ENCODE results near the gene ARPP19.
A peak's percentile ranks its signal among the peaks of the same experiment; 100 is the strongest.

Gene ARPP19

DNA sequence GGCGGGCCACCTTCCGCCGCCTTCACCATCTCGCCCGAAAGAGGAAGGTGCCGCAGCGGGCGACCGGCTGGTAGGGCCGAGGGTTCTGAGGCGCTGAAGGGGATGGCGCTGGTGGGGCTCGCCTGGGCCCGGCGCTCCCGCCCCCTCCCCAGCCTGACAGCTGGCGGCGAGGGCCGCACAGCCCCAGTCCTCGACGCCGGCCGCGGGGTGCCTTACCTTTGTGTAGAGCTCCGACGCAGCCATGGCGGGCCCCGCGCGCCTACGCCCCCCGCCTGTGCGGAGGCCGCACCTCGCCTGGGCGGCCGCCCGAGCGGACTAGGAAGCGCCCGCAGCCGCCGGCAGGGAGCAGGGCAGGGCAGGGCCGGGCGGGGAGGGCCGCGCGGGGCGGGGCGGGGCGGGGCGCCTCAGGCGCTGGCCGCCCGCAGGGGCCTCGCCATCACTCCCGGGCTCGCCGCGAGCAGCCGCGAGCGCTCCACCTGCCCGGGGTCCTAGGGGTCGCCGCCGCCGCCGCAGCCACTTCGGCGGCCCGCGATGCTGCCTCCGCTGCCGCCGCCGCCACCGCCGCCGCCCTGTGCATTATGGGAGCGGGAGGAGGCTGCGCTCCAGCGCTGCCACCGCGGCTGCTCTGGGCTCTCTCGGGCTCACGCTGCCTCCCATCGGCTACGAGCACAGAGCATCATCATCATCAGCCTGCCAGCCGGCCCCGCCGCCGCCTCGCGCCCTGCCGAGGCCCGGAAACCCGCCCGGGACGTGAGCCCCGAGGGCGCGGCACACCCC lies 40.1 kb downstream of the ARPP19 start, which contains the start of gene MYO5A:
Gene MYO5A (minus strand): TSS at position 317 of the 777 bp plus-strand sequence. CDS start 74 bp downstream, at position 243.
- H4K8ac ChIP-seq (ENCODE audit: low read depth, low read length), result no peak within 1 kb of the TSS
- H2BK15ac ChIP-seq (ENCODE audit: low read length), result peak within 1 kb of the TSS; percentile 61
- peaks cover 1% of the 10 kb centered on the region for H3K79me1 ChIP-seq (ENCODE audit: low read depth, low read length)
- H3K4me3 ChIP-seq (ENCODE audit: low read length in 2 of 2), result peak within 1 kb of the TSS; percentile 60 to 90
- peak within 1 kb of the TSS; percentile 92 for H3K18ac ChIP-seq (ENCODE audit: low read length)
- H3K9ac ChIP-seq (ENCODE audit: low read depth, low read length, poor library complexity), result peak within 1 kb of the TSS; percentile 75
- H2AFZ ChIP-seq (ENCODE audit: low read length), result peak within 1 kb of the TSS; percentile 100
- peaks cover 0 to 35% (median 12%) of the 10 kb centered on the region in 3 experiments for H3K27me3 ChIP-seq (ENCODE audit: control insufficient read depth in 3 of 3, insufficient read depth in 3 of 3, low read depth in 1 of 3, low read length in 3 of 3)
- H3K14ac ChIP-seq (ENCODE audit: low read length), result peak within 1 kb of the TSS; percentile 57
- no peaks in the 10 kb centered on the region for H3K36me3 ChIP-seq (replicated peaks in 1 of 2; ENCODE audit: control insufficient read depth in 2 of 2, insufficient read depth in 2 of 2, low read length in 2 of 2)
- DNase-seq (ENCODE audit: low spot score), result peak; percentile 74
- no peak within 1 kb of the TSS for H3K4ac ChIP-seq (ENCODE audit: low read length)
- H3K23ac ChIP-seq (ENCODE audit: low read depth, low read length, poor library complexity), result peak within 1 kb of the TSS; percentile 31
- peak within 1 kb of the TSS; percentile 57 for H2BK5ac ChIP-seq (ENCODE audit: low read length)
- H3K27ac ChIP-seq (replicated peaks; ENCODE audit: low read length), result peak within 1 kb of the TSS; percentile 54
- peak within 1 kb of the TSS; percentile 18 for H2BK120ac ChIP-seq (ENCODE audit: low read depth, low read length)
- WGBS, 2 donors (ENCODE audit: extremely low coverage in 2 of 2, insufficient read length in 2 of 2, insufficient replicate concordance in 1 of 2), result no CpG with 5 or more reads among the region's 103 CpGs
- no peak within 1 kb of the TSS for H2BK12ac ChIP-seq (ENCODE audit: low read length)
- peak within 1 kb of the TSS; percentile 96 for H3K4me2 ChIP-seq (ENCODE audit: insufficient read depth, low read length, poor library complexity, severe bottlenecking)
- H3K9me3 ChIP-seq (replicated peaks in 1 of 2; ENCODE audit: control insufficient read depth in 2 of 2, insufficient read depth in 1 of 2, low read depth in 1 of 2, low read length in 2 of 2), result peaks cover 0 to 6% of the 10 kb centered on the region in 2 donors
- H3K4me1 ChIP-seq (ENCODE audit: control insufficient read depth in 2 of 2, insufficient read depth in 1 of 2, low read depth in 1 of 2, low read length in 2 of 2), result peaks cover 3 to 5% of the 10 kb centered on the region in 2 donors
- no peak within 1 kb of the TSS for H2AK5ac ChIP-seq (ENCODE audit: low read depth, low read length)
- H4K91ac ChIP-seq (ENCODE audit: low read depth, low read length, poor library complexity), result no peak within 1 kb of the TSS

- Histone ChIP-seq H4K91ac (ENCODE audit: low read depth, low read length, poor library complexity) (no peak overlapping the region), H3K14ac (ENCODE audit: low read length) (no peak overlapping the region), H2BK15ac (ENCODE audit: low read length) (no peak overlapping the region), H3K18ac (ENCODE audit: low read length) (peak overlapping the region; percentile 90), H3K4me2 (ENCODE audit: insufficient read depth, low read length, poor library complexity, severe bottlenecking) (peak overlapping the region; percentile 92), H3K9ac (ENCODE audit: low read depth, low read length, poor library complexity) (peak overlapping the region; percentile 56), H3K23ac (ENCODE audit: low read depth, low read length, poor library complexity) (no peak overlapping the region), H3K4ac (ENCODE audit: low read length) (no peak overlapping the region), H3K27ac (replicated peaks; ENCODE audit: low read length) (no peak overlapping the region), H4K8ac (ENCODE audit: low read depth, low read length) (no peak overlapping the region), H3K4me1 (ENCODE audit: control insufficient read depth in 2 of 2, insufficient read depth in 1 of 2, low read depth in 1 of 2, low read length in 2 of 2) (peaks cover 3 to 5% of the 10 kb centered on the region in 2 donors), H2BK12ac (ENCODE audit: low read length) (no peak overlapping the region), H2BK5ac (ENCODE audit: low read length) (peak overlapping the region; percentile 57), H3K27me3 (ENCODE audit: control insufficient read depth in 3 of 3, insufficient read depth in 3 of 3, low read depth in 1 of 3, low read length in 3 of 3) (peaks cover 0 to 33% (median 12%) of the 10 kb centered on the region in 3 experiments), H2AK5ac (ENCODE audit: low read depth, low read length) (no peak overlapping the region), H2BK120ac (ENCODE audit: low read depth, low read length) (peak overlapping the region; percentile 18), H3K79me1 (ENCODE audit: low read depth, low read length) (peaks cover 1% of the 10 kb centered on the region), H3K36me3 (replicated peaks in 1 of 2; ENCODE audit: control insufficient read depth in 2 of 2, insufficient read depth in 2 of 2, low read length in 2 of 2) (no peaks in the 10 kb centered on the region), H2AFZ (ENCODE audit: low read length) (peak overlapping the region; percentile 100), H3K4me3 (ENCODE audit: low read length in 2 of 2) (peak overlapping the region; percentile 60 to 90), H3K9me3 (replicated peaks in 1 of 2; ENCODE audit: control insufficient read depth in 2 of 2, insufficient read depth in 1 of 2, low read depth in 1 of 2, low read length in 2 of 2) (peaks cover 0 to 6% of the 10 kb centered on the region in 2 donors)
- no CpG with 5 or more reads among the region's 32 CpGs for WGBS, 2 donors (ENCODE audit: extremely low coverage in 2 of 2, insufficient read length in 2 of 2, insufficient replicate concordance in 1 of 2)
- DNase-seq (ENCODE audit: low spot score), result peak; percentile 38
Observed at GRCh38 chr15:52527911-52528563, 40.8 kb downstream of the ARPP19 start.

GRCh38 chr15:52527196-52527910 lies 41.5 kb downstream of the ARPP19 start:
- H3K4ac ChIP-seq (ENCODE audit: low read length), result no peak overlapping the region
- H3K36me3 ChIP-seq (replicated peaks in 1 of 2; ENCODE audit: control insufficient read depth in 2 of 2, insufficient read depth in 2 of 2, low read length in 2 of 2), result no peaks in the 10 kb centered on the region
- H3K79me1 ChIP-seq (ENCODE audit: low read depth, low read length), result peaks cover 1% of the 10 kb centered on the region
- H4K91ac ChIP-seq (ENCODE audit: low read depth, low read length, poor library complexity), result no peak overlapping the region
- H3K14ac ChIP-seq (ENCODE audit: low read length), result no peak overlapping the region
- H3K23ac ChIP-seq (ENCODE audit: low read depth, low read length, poor library complexity), result no peak overlapping the region
- H2BK120ac ChIP-seq (ENCODE audit: low read depth, low read length), result no peak overlapping the region
- peaks cover 3 to 7% of the 10 kb centered on the region in 2 donors for H3K4me1 ChIP-seq (ENCODE audit: control insufficient read depth in 2 of 2, insufficient read depth in 1 of 2, low read depth in 1 of 2, low read length in 2 of 2)
- no peak overlapping the region for H3K18ac ChIP-seq (ENCODE audit: low read length)
- no peak overlapping the region for H2BK15ac ChIP-seq (ENCODE audit: low read length)
- H3K4me3 ChIP-seq (ENCODE audit: low read length in 2 of 2), result peak overlapping the region in 1 of 2 donors; percentile 60
- H3K27ac ChIP-seq (replicated peaks; ENCODE audit: low read length), result no peak overlapping the region
- no peak overlapping the region for H2BK5ac ChIP-seq (ENCODE audit: low read length)
- peaks cover 0 to 30% (median 12%) of the 10 kb centered on the region in 3 experiments for H3K27me3 ChIP-seq (ENCODE audit: control insufficient read depth in 3 of 3, insufficient read depth in 3 of 3, low read depth in 1 of 3, low read length in 3 of 3)
- H3K9ac ChIP-seq (ENCODE audit: low read depth, low read length, poor library complexity), result no peak overlapping the region
- no peak overlapping the region for H4K8ac ChIP-seq (ENCODE audit: low read depth, low read length)
- peaks cover 0 to 6% of the 10 kb centered on the region in 2 donors for H3K9me3 ChIP-seq (replicated peaks in 1 of 2; ENCODE audit: control insufficient read depth in 2 of 2, insufficient read depth in 1 of 2, low read depth in 1 of 2, low read length in 2 of 2)
- no CpG with 5 or more reads among the region's 7 CpGs for WGBS, 2 donors (ENCODE audit: extremely low coverage in 2 of 2, insufficient read length in 2 of 2, insufficient replicate concordance in 1 of 2)
- H2AFZ ChIP-seq (ENCODE audit: low read length), result no peak overlapping the region
- no peak overlapping the region for H3K4me2 ChIP-seq (ENCODE audit: insufficient read depth, low read length, poor library complexity, severe bottlenecking)
- no peak overlapping the region for H2AK5ac ChIP-seq (ENCODE audit: low read depth, low read length)
- no peak overlapping the region for H2BK12ac ChIP-seq (ENCODE audit: low read length)
- DNase-seq (ENCODE audit: low spot score), result no peak
